Measurements from ENCODE around the gene OR13C5.

The OR13C5 gene

GRCh38 chr9:104586496-104587180 lies 12.6 kb downstream of the OR13C5 start:
- DNase-seq (ENCODE audit: insufficient read length) (no peak), FAIRE-seq (no peak)
- TF ChIP-seq TAF1 (IDR thresholded peaks at IDR 0.05; ENCODE audit: borderline replicate concordance, low read depth, low read length) = no peak
- no peak for TF ChIP-seq POLR2AphosphoS5 (IDR thresholded peaks at IDR 0.05; ENCODE audit: low read depth, low read length)
- TF ChIP-seq POLR2A (IDR thresholded peaks at IDR 0.05; ENCODE audit: low read depth, low read length) = no peak

GRCh38 chr9:104580562-104580961 lies 18.7 kb downstream of the OR13C5 start:
- FAIRE-seq (no peak), DNase-seq (ENCODE audit: insufficient read length) (no peak)
- TF ChIP-seq TAF1 (IDR thresholded peaks at IDR 0.05; ENCODE audit: borderline replicate concordance, low read depth, low read length) (no peak), POLR2A (IDR thresholded peaks at IDR 0.05; ENCODE audit: low read depth, low read length) (no peak), POLR2AphosphoS5 (IDR thresholded peaks at IDR 0.05; ENCODE audit: low read depth, low read length) (no peak)

GRCh38 chr9:104577263-104577662 lies 21.9 kb downstream of the OR13C5 start:
- FAIRE-seq = no peak
- TF ChIP-seq TAF1 (IDR thresholded peaks at IDR 0.05; ENCODE audit: borderline replicate concordance, low read depth, low read length) (no peak), POLR2AphosphoS5 (IDR thresholded peaks at IDR 0.05; ENCODE audit: low read depth, low read length) (no peak), POLR2A (IDR thresholded peaks at IDR 0.05; ENCODE audit: low read depth, low read length) (no peak)
- no peak for DNase-seq (ENCODE audit: insufficient read length)

- TF ChIP-seq TAF1 (IDR thresholded peaks at IDR 0.05; ENCODE audit: borderline replicate concordance, low read depth, low read length) (no peak), POLR2A (IDR thresholded peaks at IDR 0.05; ENCODE audit: low read depth, low read length) (no peak), POLR2AphosphoS5 (IDR thresholded peaks at IDR 0.05; ENCODE audit: low read depth, low read length) (no peak)
- DNase-seq (ENCODE audit: insufficient read length) = no peak
- no peak for FAIRE-seq
Observed at GRCh38 chr9:104575456-104575855, 23.8 kb downstream of the OR13C5 start.

- TF ChIP-seq POLR2A (IDR thresholded peaks at IDR 0.05; ENCODE audit: low read depth, low read length) (no peak), POLR2AphosphoS5 (IDR thresholded peaks at IDR 0.05; ENCODE audit: low read depth, low read length) (no peak), TAF1 (IDR thresholded peaks at IDR 0.05; ENCODE audit: borderline replicate concordance, low read depth, low read length) (no peak)
- FAIRE-seq = no peak
- no peak for DNase-seq (ENCODE audit: insufficient read length)
Observed at GRCh38 chr9:104572612-104573011, 26.6 kb downstream of the OR13C5 start.

- no peak for FAIRE-seq
- TF ChIP-seq POLR2A (IDR thresholded peaks at IDR 0.05; ENCODE audit: low read depth, low read length) = no peak
- no peak for TF ChIP-seq TAF1 (IDR thresholded peaks at IDR 0.05; ENCODE audit: borderline replicate concordance, low read depth, low read length)
- no peak for TF ChIP-seq POLR2AphosphoS5 (IDR thresholded peaks at IDR 0.05; ENCODE audit: low read depth, low read length)
- no peak for DNase-seq (ENCODE audit: insufficient read length)
Observed at GRCh38 chr9:104568868-104569267, 30.3 kb downstream of the OR13C5 start, which contains the start of gene OR13C8. Gene OR13C8 (plus strand): TSS chr9:104569168. CDS start chr9:104569168, 0 bp downstream.

GRCh38 chr9:104564358-104564757 lies 34.9 kb downstream of the OR13C5 start:
- TF ChIP-seq POLR2A (IDR thresholded peaks at IDR 0.05; ENCODE audit: low read depth, low read length) (no peak), POLR2AphosphoS5 (IDR thresholded peaks at IDR 0.05; ENCODE audit: low read depth, low read length) (no peak), TAF1 (IDR thresholded peaks at IDR 0.05; ENCODE audit: borderline replicate concordance, low read depth, low read length) (no peak)
- DNase-seq (ENCODE audit: insufficient read length) = no peak
- FAIRE-seq = no peak

- FAIRE-seq (no peak), DNase-seq (ENCODE audit: insufficient read length) (no peak)
- TF ChIP-seq TAF1 (IDR thresholded peaks at IDR 0.05; ENCODE audit: borderline replicate concordance, low read depth, low read length) (no peak), POLR2A (IDR thresholded peaks at IDR 0.05; ENCODE audit: low read depth, low read length) (no peak), POLR2AphosphoS5 (IDR thresholded peaks at IDR 0.05; ENCODE audit: low read depth, low read length) (no peak)
Observed at GRCh38 chr9:104556830-104557634, 42.2 kb downstream of the OR13C5 start.

- no peak for FAIRE-seq
- DNase-seq (ENCODE audit: insufficient read length) = no peak
- TF ChIP-seq POLR2AphosphoS5 (IDR thresholded peaks at IDR 0.05; ENCODE audit: low read depth, low read length) = no peak
Observed at GRCh38 chr9:104555521-104555920, 43.7 kb downstream of the OR13C5 start.

- TF ChIP-seq POLR2AphosphoS5 (IDR thresholded peaks at IDR 0.05; ENCODE audit: low read depth, low read length) = no peak
- no peak for TF ChIP-seq TAF1 (IDR thresholded peaks at IDR 0.05; ENCODE audit: borderline replicate concordance, low read depth, low read length)
- no peak for TF ChIP-seq POLR2A (IDR thresholded peaks at IDR 0.05; ENCODE audit: low read depth, low read length)
- FAIRE-seq (no peak), DNase-seq (ENCODE audit: insufficient read length) (no peak)
Observed at GRCh38 chr9:104553261-104553660, 46.0 kb downstream of the OR13C5 start.
